HEK293 (cell line): ENCODE results near the gene PTGIR.

Experiments used
- CTCF ChIA-PET: fragments of 350-600 bp; formaldehyde crosslinking; extraction: SDS; loops from one replicate; lab custom pipeline; 2021; ENCODE audit warnings: antibody characterized with exemption; lab: Yijun Ruan, JAX
- POLR2A ChIA-PET: fragments of 300-600 bp; formaldehyde crosslinking; extraction: SDS; loops from one replicate; lab custom pipeline; 2020; ENCODE audit warnings: antibody characterized with exemption, inconsistent platforms; lab: Yijun Ruan, JAX
- H3K27ac ChIP-seq: fragments of 200-500 bp; sonication (Bioruptor generic); 2 replicates; pipeline ENCODE4 v1.5.1; 2014; ENCODE audit warnings: low read depth, low read length, control low read depth, inconsistent platforms; ENCODE audit errors: extremely low read depth
- H3K36me3 ChIP-seq, 2 experiments: fragments of 200-500 bp in 1 of 2; sonication (Bioruptor generic) in 1 of 2; 1 replicate in 1 of 2; 2 replicates in 1 of 2; pipeline ENCODE4 v1.5.1; 2014 to 2017; ENCODE audit warnings: inconsistent platforms in 2 of 2, low read length in 2 of 2; ENCODE audit not compliant: control insufficient read depth in 2 of 2, insufficient read depth in 1 of 2
- H3K4me1 ChIP-seq: fragments of 200-500 bp; sonication (Bioruptor generic); 2 replicates; pipeline ENCODE4 v1.5.1; 2014; ENCODE audit warnings: mild to moderate bottlenecking, low read length, inconsistent platforms; ENCODE audit not compliant: control insufficient read depth, insufficient read depth
- H3K4me3 ChIP-seq: 2 replicates; pipeline ENCODE4 v1.5.1; 2011; ENCODE audit warnings: low read depth, mild to moderate bottlenecking, control low read depth, low read length, moderate library complexity
- H3K9me3 ChIP-seq: fragments of 200-500 bp; sonication (Bioruptor generic); 2 replicates; pipeline ENCODE4 v1.5.1; 2014; ENCODE audit warnings: low read depth, low read length, inconsistent platforms; ENCODE audit not compliant: control insufficient read depth, insufficient read depth
- GFI1B ChIP-seq: fragments of 450-650 bp; formaldehyde crosslinking; IDR thresholded peaks from 2 replicates; pipeline ENCODE4 v1.5.1; 2016; ENCODE audit warnings: missing biosample characterization, missing genetic modification characterization
- GLIS2 ChIP-seq: fragments of 450-650 bp; formaldehyde crosslinking; IDR thresholded peaks from 2 replicates; pipeline ENCODE4 v1.5.1; 2016; ENCODE audit warnings: missing biosample characterization, missing genetic modification characterization
- MYNN ChIP-seq: fragments of 450-650 bp; formaldehyde crosslinking; IDR thresholded peaks from 2 replicates; pipeline ENCODE4 v1.5.1; 2016; ENCODE audit warnings: missing biosample characterization, missing genetic modification characterization, borderline replicate concordance
- SETDB1 ChIP-seq: IDR thresholded peaks from one replicate; pipeline ENCODE4 v1.6.1; 2017; ENCODE audit warnings: mild to moderate bottlenecking, low read length, moderate library complexity, mixed read lengths; ENCODE audit not compliant: insufficient read length
- YY1 ChIP-seq: fragments of 450-650 bp; formaldehyde crosslinking; IDR thresholded peaks from 2 replicates; pipeline ENCODE4 v1.5.1; 2018; ENCODE audit warnings: missing biosample characterization, missing genetic modification characterization
- ZNF132 ChIP-seq: fragments of 450-650 bp; formaldehyde crosslinking; IDR thresholded peaks from 2 replicates; pipeline ENCODE4 v1.5.1; 2017; ENCODE audit warnings: missing biosample characterization, missing genetic modification characterization, borderline replicate concordance
- ZNF146 ChIP-seq: fragments of 450-650 bp; formaldehyde crosslinking; IDR thresholded peaks from 2 replicates; pipeline ENCODE4 v1.5.1; 2016; ENCODE audit warnings: missing biosample characterization, missing genetic modification characterization
- ZNF214 ChIP-seq: fragments of 450-650 bp; formaldehyde crosslinking; IDR thresholded peaks from 2 replicates; pipeline ENCODE4 v1.5.1; 2017; ENCODE audit warnings: missing biosample characterization, mild to moderate bottlenecking, missing genetic modification characterization, borderline replicate concordance
- ZNF274 ChIP-seq, 2 experiments: fragments of 200-500 bp in 1 of 2; fragments of 450-650 bp in 1 of 2; sonication (Bioruptor generic) in 1 of 2; formaldehyde crosslinking in 1 of 2; IDR thresholded peaks; 2 replicates each; pipeline versions ENCODE4 v1.5.1 to v1.6.1; 2014 to 2016; ENCODE audit warnings: borderline replicate concordance in 1 of 2, inconsistent platforms in 1 of 2, low read length in 1 of 2, missing biosample characterization in 1 of 2, missing genetic modification characterization in 1 of 2
- ZNF660 ChIP-seq: fragments of 450-650 bp; IDR thresholded peaks from 2 replicates; pipeline ENCODE4 v1.5.1; 2018; ENCODE audit warnings: missing biosample characterization, mild to moderate bottlenecking, missing genetic modification characterization
- ZNF837 ChIP-seq: fragments of 450-650 bp; formaldehyde crosslinking; IDR thresholded peaks from 2 replicates; pipeline ENCODE4 v1.5.1; 2016; ENCODE audit warnings: missing biosample characterization, missing genetic modification characterization
- TF ChIP-seq, protein P1 (sequence below): fragments of 450-650 bp; formaldehyde crosslinking; IDR thresholded peaks from 2 replicates; pipeline ENCODE4 v1.5.1; 2016; ENCODE audit warnings: missing biosample characterization, missing genetic modification characterization
- TF ChIP-seq, protein P2 (sequence below): fragments of 450-650 bp; formaldehyde crosslinking; IDR thresholded peaks from 2 replicates; pipeline ENCODE4 v1.5.1; 2016; ENCODE audit warnings: missing biosample characterization, missing genetic modification characterization, low read depth
- TF ChIP-seq, protein P3 (sequence below): fragments of 450-650 bp; formaldehyde crosslinking; IDR thresholded peaks from 2 replicates; pipeline ENCODE4 v1.5.1; 2016; ENCODE audit warnings: missing biosample characterization, missing genetic modification characterization

Gene PTGIR

DNA sequence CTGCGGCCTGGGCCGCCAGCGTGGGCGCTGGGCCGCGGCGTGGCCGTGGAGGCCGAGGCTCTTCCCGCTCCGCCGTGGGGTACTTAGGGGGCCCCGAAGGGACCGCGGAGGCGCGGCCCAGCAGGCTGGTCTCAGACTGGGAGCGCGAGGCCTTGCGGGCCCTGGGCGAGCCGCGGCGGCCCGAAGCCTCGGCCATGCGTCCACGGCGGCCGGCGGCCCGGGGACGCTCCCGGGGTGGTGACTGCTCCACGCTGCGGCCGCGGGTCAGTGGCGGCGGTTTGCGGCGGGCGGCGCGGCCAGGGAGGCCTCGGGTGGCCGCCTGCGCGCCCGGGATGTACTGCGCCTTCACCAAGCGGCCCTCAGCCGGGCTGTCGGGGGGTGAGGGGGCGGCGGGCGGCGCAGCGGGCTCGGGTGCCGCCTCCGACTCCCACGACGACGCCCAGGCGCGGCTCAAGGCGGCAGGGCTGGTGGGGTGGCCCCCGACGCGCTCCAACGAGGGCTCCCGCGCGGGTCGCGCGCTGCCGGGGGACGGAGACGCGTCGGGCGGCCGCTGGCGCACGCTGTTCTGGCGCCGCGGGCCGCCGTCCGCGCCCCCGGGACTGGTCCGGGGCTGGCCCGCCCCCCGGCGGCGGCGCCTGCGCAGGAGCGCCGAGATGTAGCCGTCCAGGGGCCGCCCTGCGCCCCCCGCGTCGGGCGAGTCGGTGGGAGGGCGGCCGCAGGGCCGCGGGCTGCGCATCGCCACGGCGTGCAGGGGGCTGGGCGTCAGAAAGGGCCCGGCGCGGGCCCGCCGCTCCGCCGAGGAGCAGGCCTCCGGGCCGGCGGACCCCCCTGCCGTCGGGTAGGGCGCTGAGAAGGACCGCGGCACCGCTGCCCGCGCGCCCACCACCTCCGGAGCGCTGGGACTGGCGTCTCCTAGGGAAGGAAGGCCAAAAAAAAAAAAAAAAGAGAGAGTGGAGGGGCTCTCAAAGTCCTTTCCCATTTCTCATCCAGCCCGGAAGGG, 24.4 kb upstream of the PTGIR start (continued):
- TF ChIP-seq ZNF274 (IDR thresholded peaks at IDR 0.05; ENCODE audit: low read length) (no peak), ZNF274 (tag by site-specific recombination; IDR thresholded peaks at IDR 0.05; ENCODE audit: borderline replicate concordance) (no peak), ZNF146 (tag by site-specific recombination) (no peak), ZNF837 (tag by site-specific recombination) (no peak), YY1 (tag by site-specific recombination) (no peak), ZNF214 (no peak), ZNF132 (tag by site-specific recombination) (no peak)
- TF ChIP-seq, protein P1, sequence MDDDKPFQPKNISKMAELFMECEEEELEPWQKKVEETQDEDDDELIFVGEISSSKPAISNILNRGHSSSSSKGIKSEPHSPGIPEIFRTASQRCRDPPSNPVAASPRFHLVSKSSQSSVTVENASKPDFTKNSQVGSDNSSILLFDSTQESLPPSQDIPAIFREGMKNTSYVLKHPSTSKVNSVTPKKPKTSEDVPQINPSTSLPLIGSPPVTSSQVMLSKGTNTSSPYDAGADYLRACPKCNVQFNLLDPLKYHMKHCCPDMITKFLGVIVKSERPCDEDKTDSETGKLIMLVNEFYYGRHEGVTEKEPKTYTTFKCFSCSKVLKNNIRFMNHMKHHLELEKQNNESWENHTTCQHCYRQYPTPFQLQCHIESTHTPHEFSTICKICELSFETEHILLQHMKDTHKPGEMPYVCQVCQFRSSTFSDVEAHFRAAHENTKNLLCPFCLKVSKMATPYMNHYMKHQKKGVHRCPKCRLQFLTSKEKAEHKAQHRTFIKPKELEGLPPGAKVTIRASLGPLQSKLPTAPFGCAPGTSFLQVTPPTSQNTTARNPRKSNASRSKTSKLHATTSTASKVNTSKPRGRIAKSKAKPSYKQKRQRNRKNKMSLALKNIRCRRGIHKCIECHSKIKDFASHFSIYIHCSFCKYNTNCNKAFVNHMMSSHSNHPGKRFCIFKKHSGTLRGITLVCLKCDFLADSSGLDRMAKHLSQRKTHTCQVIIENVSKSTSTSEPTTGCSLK (tag by site-specific recombination), result no peak
- TF ChIP-seq, protein P2, sequence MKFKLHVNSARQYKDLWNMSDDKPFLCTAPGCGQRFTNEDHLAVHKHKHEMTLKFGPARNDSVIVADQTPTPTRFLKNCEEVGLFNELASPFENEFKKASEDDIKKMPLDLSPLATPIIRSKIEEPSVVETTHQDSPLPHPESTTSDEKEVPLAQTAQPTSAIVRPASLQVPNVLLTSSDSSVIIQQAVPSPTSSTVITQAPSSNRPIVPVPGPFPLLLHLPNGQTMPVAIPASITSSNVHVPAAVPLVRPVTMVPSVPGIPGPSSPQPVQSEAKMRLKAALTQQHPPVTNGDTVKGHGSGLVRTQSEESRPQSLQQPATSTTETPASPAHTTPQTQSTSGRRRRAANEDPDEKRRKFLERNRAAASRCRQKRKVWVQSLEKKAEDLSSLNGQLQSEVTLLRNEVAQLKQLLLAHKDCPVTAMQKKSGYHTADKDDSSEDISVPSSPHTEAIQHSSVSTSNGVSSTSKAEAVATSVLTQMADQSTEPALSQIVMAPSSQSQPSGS (tag by site-specific recombination), result no peak
- TF ChIP-seq, protein P3, sequence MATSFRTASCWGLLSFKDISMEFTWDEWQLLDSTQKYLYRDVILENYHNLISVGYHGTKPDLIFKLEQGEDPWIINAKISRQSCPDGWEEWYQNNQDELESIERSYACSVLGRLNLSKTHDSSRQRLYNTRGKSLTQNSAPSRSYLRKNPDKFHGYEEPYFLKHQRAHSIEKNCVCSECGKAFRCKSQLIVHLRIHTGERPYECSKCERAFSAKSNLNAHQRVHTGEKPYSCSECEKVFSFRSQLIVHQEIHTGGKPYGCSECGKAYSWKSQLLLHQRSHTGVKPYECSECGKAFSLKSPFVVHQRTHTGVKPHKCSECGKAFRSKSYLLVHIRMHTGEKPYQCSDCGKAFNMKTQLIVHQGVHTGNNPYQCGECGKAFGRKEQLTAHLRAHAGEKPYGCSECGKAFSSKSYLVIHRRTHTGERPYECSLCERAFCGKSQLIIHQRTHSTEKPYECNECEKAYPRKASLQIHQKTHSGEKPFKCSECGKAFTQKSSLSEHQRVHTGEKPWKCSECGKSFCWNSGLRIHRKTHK (tag by site-specific recombination), result no peak

DNA sequence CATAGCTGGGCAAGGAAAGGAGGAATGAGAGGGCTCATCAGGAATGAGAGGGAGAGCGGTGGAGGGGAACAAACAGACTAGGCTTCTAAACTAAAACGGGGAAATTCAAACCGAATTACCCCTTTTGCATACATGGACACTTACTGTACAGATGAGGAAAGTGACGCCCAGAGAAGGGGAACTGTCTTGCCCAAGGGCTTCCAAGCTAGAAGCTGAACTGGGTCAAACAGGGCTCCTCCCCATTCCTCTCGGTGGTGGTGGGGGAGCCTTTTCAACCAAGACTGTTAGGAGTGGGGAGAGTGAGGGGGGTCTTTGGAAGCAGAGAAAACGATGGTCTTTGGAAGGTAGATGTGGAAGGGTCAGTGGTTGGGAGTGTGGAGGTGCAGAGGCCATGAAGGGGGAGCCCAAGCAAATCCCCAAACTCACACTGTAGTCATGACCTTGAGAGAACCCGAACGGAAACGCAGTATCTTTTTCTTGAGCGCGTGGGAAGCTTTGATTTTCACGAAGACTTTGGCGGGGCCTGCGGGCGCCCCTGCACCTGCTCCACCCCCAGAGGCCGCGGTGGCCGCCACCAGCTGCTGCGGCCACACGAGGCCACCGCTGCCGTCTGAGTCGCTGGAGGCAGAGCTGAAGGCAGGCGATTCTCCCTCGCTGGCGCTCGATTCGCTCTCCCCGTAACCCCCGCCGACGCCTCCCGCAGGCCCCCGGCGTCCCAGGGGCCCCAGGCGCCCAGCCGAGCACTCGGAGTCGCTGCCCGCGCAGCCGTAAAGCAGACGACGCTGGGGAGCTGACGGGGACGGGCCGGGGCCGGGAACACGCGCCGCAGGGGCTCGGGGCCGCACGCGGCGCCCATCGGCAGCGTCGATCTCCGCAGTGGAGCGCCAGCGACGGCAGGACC, 23.4 kb upstream of the PTGIR start:
- H3K27ac ChIP-seq, result no peak overlapping the region
- CTCF ChIA-PET, result interaction anchor here (1.2 kb wide), 1 partner anchor 14 kb away, joined by 5 read pairs; no protein-coding TSS in a partner anchor
- H3K4me3 ChIP-seq, result no peak overlapping the region
- H3K36me3 ChIP-seq, result no peaks in the 10 kb centered on the region
- TF ChIP-seq MYNN, result no peak
- no peak for TF ChIP-seq GFI1B (tag by site-specific recombination)
- no peak for TF ChIP-seq GLIS2 (tag by site-specific recombination)
- H3K9me3 ChIP-seq, result no peaks in the 10 kb centered on the region
- POLR2A ChIA-PET, result no interaction called here
- H3K4me1 ChIP-seq, result no peaks in the 10 kb centered on the region

DNA sequence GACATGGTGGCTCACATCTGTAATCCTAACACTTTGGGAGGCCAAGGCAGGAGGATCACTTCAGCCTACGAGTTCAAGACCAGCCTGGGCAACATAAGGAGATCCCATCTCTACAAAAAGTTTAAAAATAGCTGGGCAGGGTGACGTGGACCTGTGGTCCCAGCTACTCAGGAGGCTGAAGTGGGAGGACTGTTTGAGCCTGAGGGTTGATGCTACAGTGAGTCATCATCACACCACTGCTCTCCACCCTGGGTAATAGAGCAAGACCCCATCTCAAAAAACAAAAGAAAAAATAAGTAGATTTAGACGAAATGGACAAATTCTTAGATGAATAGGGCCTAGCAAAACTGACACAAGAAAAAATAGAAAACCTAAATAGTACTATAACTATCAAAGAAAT, 21.5 kb upstream of the PTGIR start:
- H3K36me3 ChIP-seq, result no peaks in the 10 kb centered on the region
- H3K9me3 ChIP-seq, result no peaks in the 10 kb centered on the region
- H3K4me3 ChIP-seq, result no peak overlapping the region
- POLR2A ChIA-PET, result no interaction called here
- no peaks in the 10 kb centered on the region for H3K4me1 ChIP-seq
- H3K27ac ChIP-seq, result no peak overlapping the region
- TF ChIP-seq SETDB1 (peak; percentile 54), ZNF660 (tag by site-specific recombination) (no peak)
- TF ChIP-seq, all 188 proteins: peak for 1
- CTCF ChIA-PET, result interaction anchor here (1.0 to 1.1 kb wide), 2 partner anchors 10 to 16 kb away, joined by 3 read pairs; no protein-coding TSS in a partner anchor
